Measurements from ENCODE around the gene ZEB1.

Gene ZEB1

GRCh38 chr10:31483546-31483945, 164.5 kb downstream of the ZEB1 start:
- POLR2A ChIA-PET (ENCODE audit: low non-redundant PET), result no interaction called here
- DNase-seq (ENCODE audit: low spot score), result no peak
- no peak for TF ChIP-seq CTCF (conservative IDR thresholded peaks at IDR 0.05; ENCODE audit: low read depth)
- CTCF ChIA-PET, result no interaction called here
- no peak overlapping the region for H3K27ac ChIP-seq

GRCh38 chr10:31484431-31485135, 165.6 kb downstream of the ZEB1 start:
- POLR2A ChIA-PET (ENCODE audit: low non-redundant PET), result no interaction called here
- no peak overlapping the region for H3K27ac ChIP-seq
- no peak for DNase-seq (ENCODE audit: low spot score)
- CTCF ChIA-PET, result no interaction called here
- no peak for TF ChIP-seq CTCF (conservative IDR thresholded peaks at IDR 0.05; ENCODE audit: low read depth)

GRCh38 chr10:31490858-31491504, 172.0 kb downstream of the ZEB1 start:
- CTCF ChIA-PET, result interaction anchor here (0.6 to 0.7 kb wide), 2 partner anchors 111 to 915 kb away, joined by 3 to 4 read pairs; no protein-coding TSS in a partner anchor
- H3K27ac ChIP-seq, result no peak overlapping the region
- POLR2A ChIA-PET (ENCODE audit: low non-redundant PET), result no interaction called here
- no peak for TF ChIP-seq CTCF (conservative IDR thresholded peaks at IDR 0.05; ENCODE audit: low read depth)
- DNase-seq (ENCODE audit: low spot score), result no peak

DNA sequence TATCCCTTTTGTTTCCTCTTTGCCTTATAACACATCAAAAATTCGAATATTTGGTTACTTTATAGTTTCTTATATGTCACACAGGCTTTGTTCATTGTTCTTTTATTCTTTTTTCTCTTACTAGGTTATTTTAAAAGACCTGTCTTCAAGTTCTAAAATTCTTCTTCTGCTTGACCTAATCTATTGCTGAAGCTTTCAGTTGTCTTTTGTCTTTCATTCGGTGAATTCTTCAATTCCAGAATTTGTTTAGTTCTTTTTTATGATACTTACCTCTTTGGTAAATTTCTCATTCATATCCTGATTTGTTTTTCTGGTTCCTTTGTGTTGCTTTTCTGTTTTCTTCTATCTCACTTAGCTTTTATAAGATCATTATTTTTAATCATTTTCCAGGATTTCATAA, 188.4 kb downstream of the ZEB1 start:
- no peak for TF ChIP-seq CTCF (conservative IDR thresholded peaks at IDR 0.05; ENCODE audit: low read depth)
- CTCF ChIA-PET, result interaction anchor here (0.9 kb wide), 1 partner anchor 811 kb away, joined by 3 read pairs; no protein-coding TSS in a partner anchor
- POLR2A ChIA-PET (ENCODE audit: low non-redundant PET), result no interaction called here
- no peak for DNase-seq (ENCODE audit: low spot score)
- no peak overlapping the region for H3K27ac ChIP-seq

- no peak overlapping the region for H3K27ac ChIP-seq
- no peak for TF ChIP-seq CTCF (conservative IDR thresholded peaks at IDR 0.05; ENCODE audit: low read depth)
- ChIA-PET CTCF (no interaction called here), POLR2A (ENCODE audit: low non-redundant PET) (no interaction called here)
- no peak for DNase-seq (ENCODE audit: low spot score)
Observed at GRCh38 chr10:31508234-31508633, 189.2 kb downstream of the ZEB1 start.

DNA sequence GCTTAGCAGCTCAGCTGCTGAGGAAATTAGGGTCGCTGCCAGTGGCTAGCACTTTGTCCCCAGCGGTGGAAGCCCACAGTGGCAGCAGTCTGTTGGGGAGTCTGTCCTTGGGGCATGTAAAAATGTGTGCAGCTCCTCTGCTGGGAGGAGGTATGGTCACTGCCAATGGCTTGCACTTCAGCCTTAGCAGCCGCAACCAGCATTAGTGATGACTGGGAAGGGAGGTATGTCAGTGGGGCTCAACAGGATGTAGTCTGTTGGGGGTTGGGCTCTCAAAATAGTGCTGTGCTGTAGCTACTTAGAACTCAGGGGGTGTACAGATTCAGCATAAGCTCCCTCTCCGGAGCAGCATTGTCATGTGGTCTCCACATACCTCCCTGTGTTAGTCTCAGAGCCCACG, 189.9 kb downstream of the ZEB1 start:
- ChIA-PET POLR2A (ENCODE audit: low non-redundant PET) (no interaction called here), CTCF (no interaction called here)
- no peak for DNase-seq (ENCODE audit: low spot score)
- H3K27ac ChIP-seq, result no peak overlapping the region
- no peak for TF ChIP-seq CTCF (conservative IDR thresholded peaks at IDR 0.05; ENCODE audit: low read depth)
